ENCODE measurements around the gene TMEM179B. TPM values are rescaled to one million over a fixed set of nuclear protein-coding genes. Genes with fewer than 3 reads are reported as not detected.

TMEM179B gene
- total RNA-seq, 1 experiment from 2014 or later = 51.6 TPM

DNA sequence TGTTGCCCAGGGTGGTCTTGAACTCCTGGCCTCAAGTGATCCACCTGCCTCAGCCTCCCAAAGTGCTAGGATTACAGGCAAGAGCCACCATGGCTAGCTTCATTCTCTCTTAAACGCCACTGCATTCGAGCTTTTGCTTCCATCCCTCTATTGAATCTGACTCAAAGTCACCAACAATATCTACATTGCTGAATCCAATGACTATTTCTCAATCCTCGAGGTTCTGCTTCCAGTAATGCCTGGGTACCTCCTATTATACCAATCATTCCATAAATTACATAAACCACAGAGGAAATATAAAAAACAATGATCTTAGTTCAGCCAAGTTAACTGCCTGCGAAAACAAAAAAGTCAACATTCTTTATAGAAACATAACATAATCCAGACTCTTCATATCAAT, 29.9 kb downstream of the TMEM179B start:
- POLR2A ChIA-PET = interaction anchor here (0.6 to 1.8 kb wide), 3 partner anchors 11 to 24 kb away, joined by 3 to 12 read pairs (median 7); partner anchors contain the start of gene STX5
- TSS peak; percentile 23 for BruUV-seq (replicated peaks)
- no peak overlapping the region for H3K27ac ChIP-seq (ENCODE audit: low read depth, low read length)

More for the DNA sequence above, 29.9 kb downstream of the TMEM179B start:
- CTCF ChIA-PET = interaction anchor here (0.8 kb wide), 1 partner anchor 12 kb away, joined by 3 read pairs; no protein-coding TSS in a partner anchor
- H3K4me3 ChIP-seq (replicated peaks in 1 of 2; ENCODE audit: low read depth in 1 of 2, low read length in 2 of 2) = no peak overlapping the region
- H3K79me2 ChIP-seq (ENCODE audit: insufficient read depth, low read length) = no peaks in the 10 kb centered on the region
- DNase-seq (ENCODE audit: low read depth, low spot score) = no peak
- RAD21 ChIA-PET (ENCODE audit: low non-redundant PET in 1 of 2, low total read pairs in 2 of 2, uncharacterized antibody in 2 of 2, unreplicated experiment in 2 of 2) = no interaction called here
- H3K4me2 ChIP-seq (ENCODE audit: low read length) = no peak overlapping the region
- TF ChIP-seq YY1 (IDR thresholded peaks at IDR 0.05; ENCODE audit: extremely low read depth, insufficient replicate concordance, low read depth, low read length) = no peak
- TF ChIP-seq, protein P1, sequence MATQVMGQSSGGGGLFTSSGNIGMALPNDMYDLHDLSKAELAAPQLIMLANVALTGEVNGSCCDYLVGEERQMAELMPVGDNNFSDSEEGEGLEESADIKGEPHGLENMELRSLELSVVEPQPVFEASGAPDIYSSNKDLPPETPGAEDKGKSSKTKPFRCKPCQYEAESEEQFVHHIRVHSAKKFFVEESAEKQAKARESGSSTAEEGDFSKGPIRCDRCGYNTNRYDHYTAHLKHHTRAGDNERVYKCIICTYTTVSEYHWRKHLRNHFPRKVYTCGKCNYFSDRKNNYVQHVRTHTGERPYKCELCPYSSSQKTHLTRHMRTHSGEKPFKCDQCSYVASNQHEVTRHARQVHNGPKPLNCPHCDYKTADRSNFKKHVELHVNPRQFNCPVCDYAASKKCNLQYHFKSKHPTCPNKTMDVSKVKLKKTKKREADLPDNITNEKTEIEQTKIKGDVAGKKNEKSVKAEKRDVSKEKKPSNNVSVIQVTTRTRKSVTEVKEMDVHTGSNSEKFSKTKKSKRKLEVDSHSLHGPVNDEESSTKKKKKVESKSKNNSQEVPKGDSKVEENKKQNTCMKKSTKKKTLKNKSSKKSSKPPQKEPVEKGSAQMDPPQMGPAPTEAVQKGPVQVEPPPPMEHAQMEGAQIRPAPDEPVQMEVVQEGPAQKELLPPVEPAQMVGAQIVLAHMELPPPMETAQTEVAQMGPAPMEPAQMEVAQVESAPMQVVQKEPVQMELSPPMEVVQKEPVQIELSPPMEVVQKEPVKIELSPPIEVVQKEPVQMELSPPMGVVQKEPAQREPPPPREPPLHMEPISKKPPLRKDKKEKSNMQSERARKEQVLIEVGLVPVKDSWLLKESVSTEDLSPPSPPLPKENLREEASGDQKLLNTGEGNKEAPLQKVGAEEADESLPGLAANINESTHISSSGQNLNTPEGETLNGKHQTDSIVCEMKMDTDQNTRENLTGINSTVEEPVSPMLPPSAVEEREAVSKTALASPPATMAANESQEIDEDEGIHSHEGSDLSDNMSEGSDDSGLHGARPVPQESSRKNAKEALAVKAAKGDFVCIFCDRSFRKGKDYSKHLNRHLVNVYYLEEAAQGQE (IDR thresholded peaks at IDR 0.05; ENCODE audit: low read depth) = no peak
- no peak for TF ChIP-seq ZFX (IDR thresholded peaks at IDR 0.05)
- TF ChIP-seq CEBPB (IDR thresholded peaks at IDR 0.05; ENCODE audit: low read depth) = no peak
- TF ChIP-seq, protein P2, sequence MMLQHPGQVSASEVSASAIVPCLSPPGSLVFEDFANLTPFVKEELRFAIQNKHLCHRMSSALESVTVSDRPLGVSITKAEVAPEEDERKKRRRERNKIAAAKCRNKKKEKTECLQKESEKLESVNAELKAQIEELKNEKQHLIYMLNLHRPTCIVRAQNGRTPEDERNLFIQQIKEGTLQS (IDR thresholded peaks at IDR 0.05) = no peak
- TF ChIP-seq TCF7L2 (IDR thresholded peaks at IDR 0.05; ENCODE audit: borderline replicate concordance, extremely low read depth, insufficient read depth, insufficient read length) = no peak
- peaks cover 0 to 15% of the 10 kb centered on the region in 2 experiments; a peak in 3 of 4 replicates for H3K36me3 ChIP-seq (ENCODE audit: control insufficient read depth in 1 of 2, insufficient read depth in 2 of 2, low read length in 2 of 2)
- intact Hi-C loops (cut with micrococcal nuclease) = no loop called here
- no peaks in the 10 kb centered on the region for H4K20me1 ChIP-seq (ENCODE audit: insufficient read depth)
- H3K9ac ChIP-seq (ENCODE audit: low read length) = no peak overlapping the region
- no peak for ATAC-seq
- H3K27me3 ChIP-seq (ENCODE audit: insufficient read depth, low read length) = no peaks in the 10 kb centered on the region
- no peaks in the 10 kb centered on the region for H3K9me2 ChIP-seq (ENCODE audit: insufficient read depth)
- H3K9me3 ChIP-seq (ENCODE audit: control insufficient read depth in 1 of 2, insufficient read depth in 1 of 2, low read depth in 1 of 2, low read length in 2 of 2) = no peaks in the 10 kb centered on the region
- H2AFZ ChIP-seq (ENCODE audit: low read depth, low read length, poor library complexity, severe bottlenecking) = no peak overlapping the region
- no peaks in the 10 kb centered on the region for H3K4me1 ChIP-seq (ENCODE audit: control insufficient read depth in 1 of 2, insufficient read depth in 2 of 2, low read length in 2 of 2)
